Stomach (tissue), 4 donors: ENCODE data around the gene GRIN2D.

Experiments
- CTCF ChIP-seq, 7 experiments: fragments of 450-650 bp in 4 of 7; fragments of 200-600 bp in 3 of 7; sonication (generic) in 3 of 7; IDR thresholded peaks; one replicate each; pipeline ENCODE4 v1.5.1; 2016 to 2019; ENCODE audit warnings: antibody characterized with exemption in 7 of 7, control low read depth in 2 of 7, mild to moderate bottlenecking in 1 of 7
- POLR2A ChIP-seq, 4 donors: fragments of 450-650 bp; IDR thresholded peaks; one replicate each; pipeline ENCODE4 v1.6.1; 2016; ENCODE audit warnings: antibody characterized with exemption in 4 of 4, control low read depth in 2 of 4, mild to moderate bottlenecking in 1 of 4, moderate library complexity in 1 of 4
- POLR2AphosphoS5 ChIP-seq, 3 donors: sonication (generic); formaldehyde crosslinking; IDR thresholded peaks; one replicate each; pipeline ENCODE4 v1.6.1; 2016; ENCODE audit warnings: antibody characterized with exemption in 3 of 3

GRCh38 chr19:48395170-48395455 is 1.6 kb downstream of the GRIN2D start:
- TF ChIP-seq CTCF (IDR thresholded peaks at IDR 0.05): no peak
- TF ChIP-seq POLR2AphosphoS5 (IDR thresholded peaks at IDR 0.05): no peak
- TF ChIP-seq POLR2A (IDR thresholded peaks at IDR 0.05): no peak
